IMR-90 (cell line): Measurements from ENCODE around the gene POLR1H. TPM values are rescaled to one million over a fixed set of nuclear protein-coding genes. Genes with fewer than 3 reads are reported as not detected.

ENCODE experiments used
- ATAC-seq: fragments of 200-7000 bp; cut with Tn5 transposase; 2 replicates; pipeline ENCODE4 v1.9.1; 2020; ENCODE audit warnings: low read depth, mild to moderate bottlenecking, moderate library complexity
- BruUV-seq: library from RNA; stranded (reverse); fragments of 400-500 nt; replicated peaks from 2 replicates; lab custom pipeline; 2021; lab: Mats Ljungman, UMichigan
- CTCF ChIA-PET: fragments of 300-600 bp; formaldehyde crosslinking; extraction: SDS; loops from one replicate; lab custom pipeline; 2021; ENCODE audit warnings: antibody characterized with exemption; lab: Yijun Ruan, JAX
- POLR2A ChIA-PET: fragments of 300-600 bp; sonication (Branson Sonifier 250); formaldehyde crosslinking; loops from one replicate; lab custom pipeline; 2022; ENCODE audit warnings: antibody characterized with exemption; ENCODE audit not compliant: unreplicated experiment; lab: Charles Lee
- DNase-seq: peaks from one replicate; pipeline ENCODE4 v3.0.0; 2013
- H2AFZ ChIP-seq: replicated peaks from 2 replicates; pipeline ENCODE3; 2013; ENCODE audit warnings: low read length, mild to moderate bottlenecking; ENCODE audit not compliant: poor library complexity
- H2AK5ac ChIP-seq: 2 replicates; pipeline ENCODE4 v1.6.1; 2013; ENCODE audit warnings: low read depth, low read length, inconsistent platforms
- H2AK9ac ChIP-seq: replicated peaks from 2 replicates; pipeline ENCODE3; 2013; ENCODE audit warnings: mild to moderate bottlenecking, low read depth, low read length, moderate library complexity; ENCODE audit not compliant: poor library complexity
- H2BK120ac ChIP-seq: 2 replicates; pipeline ENCODE4 v1.6.1; 2013; ENCODE audit warnings: low read depth, low read length, inconsistent platforms
- H2BK15ac ChIP-seq: 3 replicates; pipeline ENCODE4 v1.6.1; 2013; ENCODE audit warnings: low read depth, low read length, inconsistent platforms
- H2BK20ac ChIP-seq: 2 replicates; pipeline ENCODE4 v1.6.1; 2013; ENCODE audit warnings: low read depth, mild to moderate bottlenecking, inconsistent platforms, low read length, moderate library complexity
- H2BK5ac ChIP-seq: 2 replicates; pipeline ENCODE4 v1.6.1; 2013; ENCODE audit warnings: mild to moderate bottlenecking, low read depth, low read length, inconsistent platforms; ENCODE audit not compliant: poor library complexity, severe bottlenecking
- H3K14ac ChIP-seq: replicated peaks from 2 replicates; pipeline ENCODE4 v1.6.1; 2013; ENCODE audit warnings: low read depth, low read length, inconsistent platforms
- H3K18ac ChIP-seq: 2 replicates; pipeline ENCODE4 v1.6.1; 2013; ENCODE audit warnings: low read depth, low read length, control low read depth
- H3K23ac ChIP-seq: 2 replicates; pipeline ENCODE4 v1.6.1; 2013; ENCODE audit warnings: low read depth, low read length, inconsistent platforms
- H3K27ac ChIP-seq: 2 replicates; pipeline ENCODE4 v1.5.1; 2013; ENCODE audit warnings: mild to moderate bottlenecking, control low read depth, low read length; ENCODE audit not compliant: insufficient read depth
- H3K27me3 ChIP-seq: 2 replicates; pipeline ENCODE4 v1.6.1; 2013; ENCODE audit warnings: low read length; ENCODE audit not compliant: control insufficient read depth, insufficient read depth
- H3K36me3 ChIP-seq: 2 replicates; pipeline ENCODE4 v1.6.1; 2013; ENCODE audit warnings: low read length, mixed read lengths; ENCODE audit not compliant: control insufficient read depth, insufficient read depth
- H3K4ac ChIP-seq: 2 replicates; pipeline ENCODE4 v1.6.1; 2013; ENCODE audit warnings: low read depth, low read length, inconsistent platforms
- H3K4me1 ChIP-seq: 2 replicates; pipeline ENCODE4 v1.6.1; 2013; ENCODE audit warnings: low read length, mixed read lengths; ENCODE audit not compliant: control insufficient read depth, insufficient read depth
- H3K4me2 ChIP-seq: 2 replicates; pipeline ENCODE4 v1.6.1; 2013; ENCODE audit warnings: low read depth, mild to moderate bottlenecking, control low read depth, low read length, moderate library complexity
- H3K4me3 ChIP-seq: 2 replicates; pipeline ENCODE4 v1.5.1; 2013; ENCODE audit warnings: low read depth, mild to moderate bottlenecking, control low read depth, low read length, moderate library complexity; ENCODE audit not compliant: insufficient read depth
- H3K56ac ChIP-seq: 2 replicates; pipeline ENCODE4 v1.6.1; 2013; ENCODE audit warnings: low read length, inconsistent platforms; ENCODE audit not compliant: insufficient read depth; ENCODE audit errors: extremely low read depth
- H3K79me1 ChIP-seq, 2 experiments: 2 replicates each; pipeline ENCODE4 v1.6.1; 2013; ENCODE audit warnings: low read length in 2 of 2, inconsistent platforms in 1 of 2, low read depth in 1 of 2
- H3K9ac ChIP-seq: 2 replicates; pipeline ENCODE4 v1.6.1; 2013; ENCODE audit warnings: low read depth, low read length, control low read depth
- H3K9me1 ChIP-seq: 2 replicates; pipeline ENCODE4 v1.6.1; 2013; ENCODE audit warnings: low read length, inconsistent platforms; ENCODE audit not compliant: insufficient read depth
- H3K9me3 ChIP-seq: 2 replicates; pipeline ENCODE4 v1.6.1; 2013; ENCODE audit warnings: low read length; ENCODE audit not compliant: control insufficient read depth, insufficient read depth
- H4K20me1 ChIP-seq: 2 replicates; pipeline ENCODE4 v1.6.1; 2013; ENCODE audit warnings: low read length, inconsistent platforms; ENCODE audit not compliant: insufficient read depth
- H4K5ac ChIP-seq: 2 replicates; pipeline ENCODE4 v1.6.1; 2013; ENCODE audit warnings: mild to moderate bottlenecking, low read depth, low read length, control low read depth
- H4K8ac ChIP-seq, 2 experiments: 2 replicates each; pipeline ENCODE4 v1.6.1; 2013; ENCODE audit warnings: low read depth in 2 of 2, low read length in 2 of 2, control low read depth in 1 of 2, inconsistent platforms in 1 of 2
- H4K91ac ChIP-seq: 2 replicates; pipeline ENCODE4 v1.6.1; 2013; ENCODE audit warnings: low read depth, low read length, inconsistent platforms; ENCODE audit not compliant: insufficient read depth
- MAZ ChIP-seq: IDR thresholded peaks from 2 replicates; pipeline ENCODE4 v1.6.1; 2012; ENCODE audit warnings: low read depth, mild to moderate bottlenecking, low read length, improper control_type of control experiment, moderate library complexity, borderline replicate concordance
- POLR2A ChIP-seq: IDR thresholded peaks from 2 replicates; pipeline ENCODE4 v1.6.1; 2012; ENCODE audit warnings: mild to moderate bottlenecking, low read depth, low read length
- WGBS, 2 experiments: methylation state at CpG; one replicate each; pipeline versions ENCODE4 v1.1.5 to v1.1.7; 2013; ENCODE audit warnings: missing lambda C conversion rate in 2 of 2; ENCODE audit not compliant: insufficient read length in 1 of 2; ENCODE audit errors: extremely low coverage in 2 of 2; 5-methylcytosine and 5-hydroxymethylcytosine counted together
- dilution Hi-C: fragments of 300-500 bp; cut with HindIII; formaldehyde crosslinking; loops from one replicate; pipeline ENCODE4 v1.14.3; 2018; ENCODE audit warnings: low sequenced_read_pairs; ENCODE audit not compliant: unreplicated experiment
- in situ Hi-C: fragments of 300-500 bp; cut with MboI; formaldehyde crosslinking; loops from 3 replicates; pipeline ENCODE4 v1.14.3; 2019; ENCODE audit warnings: low sequenced_read_pairs, inconsistent platforms, mixed read lengths
- intact Hi-C: fragments of 100-400 bp; cut with micrococcal nuclease; formaldehyde crosslinking; loops from 2 replicates; pipeline ENCODE4 v1.10.0; 2022
- polyA plus RNA-seq, 3 experiments: library from polyadenylated mRNA; depleted of rRNA; stranded (reverse); fragments of >200 nt; gene quantifications; 2 replicates each; pipeline ENCODE4 v1.2.3, GENCODE V29; 2012; ENCODE audit warnings: low replicate concordance in 1 of 3
- total RNA-seq: library from RNA; depleted of rRNA; stranded (reverse); fragments of >200 nt; gene quantifications from 2 replicates; pipeline ENCODE4 v1.2.3, GENCODE V29; 2012
- TF ChIP-seq, protein P1 (sequence below): conservative IDR thresholded peaks from 2 replicates; pipeline ENCODE4 v1.5.1; 2012; ENCODE audit warnings: mild to moderate bottlenecking, low read depth, low read length, improper control_type of control experiment

The POLR1H gene
- total and polyA plus RNA-seq, 2 of the 4 experiments (the other 2 are of a cell fraction) = 24.6 to 34.6 TPM

DNA sequence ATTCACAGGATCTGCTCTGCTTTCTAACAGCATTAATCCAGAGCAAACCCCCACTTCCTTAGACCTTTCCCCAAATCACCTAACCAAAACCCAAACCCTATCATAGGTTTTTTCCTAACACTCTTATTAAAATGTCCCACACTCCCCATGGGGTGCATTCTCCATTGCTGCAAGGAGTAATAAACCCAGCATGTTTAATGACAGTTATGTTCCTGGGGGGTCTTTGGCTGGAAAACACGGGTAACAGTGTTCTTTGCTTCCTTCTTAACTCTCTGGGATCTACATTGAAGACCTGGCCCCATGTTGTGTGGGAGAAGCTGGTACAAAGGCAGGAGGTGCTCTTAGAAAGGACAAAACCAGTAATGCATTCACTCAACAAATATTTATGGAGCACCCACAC is 35.8 kb downstream of the POLR1H start:
- no peak overlapping the region for H2AK5ac ChIP-seq

More for the DNA sequence above, 35.8 kb downstream of the POLR1H start:
- no peak overlapping the region for H3K27ac ChIP-seq
- H3K4me2 ChIP-seq = no peak overlapping the region
- no peak overlapping the region for H2BK5ac ChIP-seq
- no peak overlapping the region for H4K91ac ChIP-seq
- H2BK20ac ChIP-seq = no peak overlapping the region
- no peaks in the 10 kb centered on the region; the same call in 1 of the 2 replicates for H3K9me1 ChIP-seq
- H3K4me1 ChIP-seq = peaks cover 3% of the 10 kb centered on the region; the same call in 1 of the 2 replicates
- ATAC-seq (no peak), DNase-seq (no peak)
- BruUV-seq = no TSS peak
- dilution Hi-C loops = no loop called here
- in situ Hi-C loops = no loop called here
- H2BK120ac ChIP-seq = no peak overlapping the region
- no peak overlapping the region for H4K5ac ChIP-seq
- H2AK9ac ChIP-seq = no peak overlapping the region
- no CpG with 5 or more reads among the region's 1 CpG for WGBS, 2 experiments
- no peaks in the 10 kb centered on the region for H3K36me3 ChIP-seq
- H3K4ac ChIP-seq = no peak overlapping the region
- H2AFZ ChIP-seq = no peak overlapping the region
- no peak overlapping the region for H2BK15ac ChIP-seq
- no peak for TF ChIP-seq MAZ
- no peak for TF ChIP-seq POLR2A
- TF ChIP-seq, protein P1, sequence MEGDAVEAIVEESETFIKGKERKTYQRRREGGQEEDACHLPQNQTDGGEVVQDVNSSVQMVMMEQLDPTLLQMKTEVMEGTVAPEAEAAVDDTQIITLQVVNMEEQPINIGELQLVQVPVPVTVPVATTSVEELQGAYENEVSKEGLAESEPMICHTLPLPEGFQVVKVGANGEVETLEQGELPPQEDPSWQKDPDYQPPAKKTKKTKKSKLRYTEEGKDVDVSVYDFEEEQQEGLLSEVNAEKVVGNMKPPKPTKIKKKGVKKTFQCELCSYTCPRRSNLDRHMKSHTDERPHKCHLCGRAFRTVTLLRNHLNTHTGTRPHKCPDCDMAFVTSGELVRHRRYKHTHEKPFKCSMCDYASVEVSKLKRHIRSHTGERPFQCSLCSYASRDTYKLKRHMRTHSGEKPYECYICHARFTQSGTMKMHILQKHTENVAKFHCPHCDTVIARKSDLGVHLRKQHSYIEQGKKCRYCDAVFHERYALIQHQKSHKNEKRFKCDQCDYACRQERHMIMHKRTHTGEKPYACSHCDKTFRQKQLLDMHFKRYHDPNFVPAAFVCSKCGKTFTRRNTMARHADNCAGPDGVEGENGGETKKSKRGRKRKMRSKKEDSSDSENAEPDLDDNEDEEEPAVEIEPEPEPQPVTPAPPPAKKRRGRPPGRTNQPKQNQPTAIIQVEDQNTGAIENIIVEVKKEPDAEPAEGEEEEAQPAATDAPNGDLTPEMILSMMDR = no peak
- peaks cover 2% of the 10 kb centered on the region; the same call in 1 of the 2 replicates for H3K9me3 ChIP-seq
- H4K8ac ChIP-seq = no peak overlapping the region
- intact Hi-C loops = no loop called here
- no peak overlapping the region for H3K18ac ChIP-seq
- no peaks in the 10 kb centered on the region for H4K20me1 ChIP-seq
- H3K27me3 ChIP-seq = peaks cover 63% of the 10 kb centered on the region
- H3K23ac ChIP-seq = no peak overlapping the region
- no peak overlapping the region for H3K56ac ChIP-seq
- POLR2A ChIA-PET = no interaction called here
- no peak overlapping the region for H3K9ac ChIP-seq
- H3K79me1 ChIP-seq = no peaks in the 10 kb centered on the region
- CTCF ChIA-PET = no interaction called here
- H3K4me3 ChIP-seq = no peak overlapping the region
- H3K14ac ChIP-seq = no peak overlapping the region
